PC-3 (cell line): ENCODE results near the gene TLE5.

Experiments
- EZH2 ChIP-seq: fragments of 300-600 bp; sonication (generic); IDR thresholded peaks from one replicate; pipeline ENCODE4 v1.6.1; 2017; ENCODE audit warnings: antibody characterized with exemption, mild to moderate bottlenecking, low read length; ENCODE audit not compliant: unreplicated experiment
- TF ChIP-seq, protein P1 (sequence below): fragments of 300-600 bp; sonication (generic); conservative IDR thresholded peaks from 2 replicates; pipeline ENCODE4 v1.5.1; 2017; ENCODE audit warnings: antibody characterized with exemption, low read depth, mild to moderate bottlenecking, low read length

DNA sequence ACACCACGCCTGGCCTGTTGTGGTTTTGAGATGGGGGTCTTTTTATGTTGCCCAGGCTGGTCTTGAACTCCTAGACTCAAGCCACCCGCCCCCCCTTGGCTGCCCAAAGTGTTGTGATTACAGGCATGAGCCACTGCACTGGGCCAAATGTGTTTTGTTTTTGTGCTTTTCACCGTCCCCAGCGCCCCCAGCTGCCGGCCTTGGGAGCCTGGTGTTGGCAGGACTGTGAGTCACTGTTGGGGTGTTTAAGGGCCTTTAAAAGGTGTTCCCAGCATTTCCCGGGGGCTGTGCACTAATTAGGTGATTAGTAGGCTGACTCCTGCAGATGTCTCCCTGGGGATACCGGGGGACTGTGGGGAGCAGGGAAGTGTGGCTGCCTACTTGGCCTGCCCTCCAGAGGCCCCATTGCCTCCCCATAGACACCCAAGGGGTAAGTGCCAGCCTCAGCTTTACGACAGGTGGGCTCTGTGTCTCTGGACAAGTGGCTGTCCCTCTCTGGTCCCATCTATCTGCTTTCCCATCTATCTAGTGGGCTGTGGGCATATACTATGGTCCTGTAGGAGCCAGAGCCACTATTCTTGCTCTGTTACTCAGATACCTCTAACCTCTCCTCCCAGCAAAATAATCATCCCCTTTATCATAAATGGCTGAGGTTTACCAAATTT is 11.8 kb upstream of the TLE5 start:
- no peak for TF ChIP-seq EZH2
- TF ChIP-seq, protein P1, sequence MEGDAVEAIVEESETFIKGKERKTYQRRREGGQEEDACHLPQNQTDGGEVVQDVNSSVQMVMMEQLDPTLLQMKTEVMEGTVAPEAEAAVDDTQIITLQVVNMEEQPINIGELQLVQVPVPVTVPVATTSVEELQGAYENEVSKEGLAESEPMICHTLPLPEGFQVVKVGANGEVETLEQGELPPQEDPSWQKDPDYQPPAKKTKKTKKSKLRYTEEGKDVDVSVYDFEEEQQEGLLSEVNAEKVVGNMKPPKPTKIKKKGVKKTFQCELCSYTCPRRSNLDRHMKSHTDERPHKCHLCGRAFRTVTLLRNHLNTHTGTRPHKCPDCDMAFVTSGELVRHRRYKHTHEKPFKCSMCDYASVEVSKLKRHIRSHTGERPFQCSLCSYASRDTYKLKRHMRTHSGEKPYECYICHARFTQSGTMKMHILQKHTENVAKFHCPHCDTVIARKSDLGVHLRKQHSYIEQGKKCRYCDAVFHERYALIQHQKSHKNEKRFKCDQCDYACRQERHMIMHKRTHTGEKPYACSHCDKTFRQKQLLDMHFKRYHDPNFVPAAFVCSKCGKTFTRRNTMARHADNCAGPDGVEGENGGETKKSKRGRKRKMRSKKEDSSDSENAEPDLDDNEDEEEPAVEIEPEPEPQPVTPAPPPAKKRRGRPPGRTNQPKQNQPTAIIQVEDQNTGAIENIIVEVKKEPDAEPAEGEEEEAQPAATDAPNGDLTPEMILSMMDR = no peak
